HG03558 (cell line): ENCODE results near the gene ANKRD29.

Experiments
- ATAC-seq: cut with Tn5 transposase; IDR thresholded peaks from one replicate; pipeline ENCODE4 v1.9.1; 2021; ENCODE audit warnings: moderate number of reproducible peaks; ENCODE audit not compliant: unreplicated experiment; ENCODE audit errors: extremely low read depth

ANKRD29 gene

DNA sequence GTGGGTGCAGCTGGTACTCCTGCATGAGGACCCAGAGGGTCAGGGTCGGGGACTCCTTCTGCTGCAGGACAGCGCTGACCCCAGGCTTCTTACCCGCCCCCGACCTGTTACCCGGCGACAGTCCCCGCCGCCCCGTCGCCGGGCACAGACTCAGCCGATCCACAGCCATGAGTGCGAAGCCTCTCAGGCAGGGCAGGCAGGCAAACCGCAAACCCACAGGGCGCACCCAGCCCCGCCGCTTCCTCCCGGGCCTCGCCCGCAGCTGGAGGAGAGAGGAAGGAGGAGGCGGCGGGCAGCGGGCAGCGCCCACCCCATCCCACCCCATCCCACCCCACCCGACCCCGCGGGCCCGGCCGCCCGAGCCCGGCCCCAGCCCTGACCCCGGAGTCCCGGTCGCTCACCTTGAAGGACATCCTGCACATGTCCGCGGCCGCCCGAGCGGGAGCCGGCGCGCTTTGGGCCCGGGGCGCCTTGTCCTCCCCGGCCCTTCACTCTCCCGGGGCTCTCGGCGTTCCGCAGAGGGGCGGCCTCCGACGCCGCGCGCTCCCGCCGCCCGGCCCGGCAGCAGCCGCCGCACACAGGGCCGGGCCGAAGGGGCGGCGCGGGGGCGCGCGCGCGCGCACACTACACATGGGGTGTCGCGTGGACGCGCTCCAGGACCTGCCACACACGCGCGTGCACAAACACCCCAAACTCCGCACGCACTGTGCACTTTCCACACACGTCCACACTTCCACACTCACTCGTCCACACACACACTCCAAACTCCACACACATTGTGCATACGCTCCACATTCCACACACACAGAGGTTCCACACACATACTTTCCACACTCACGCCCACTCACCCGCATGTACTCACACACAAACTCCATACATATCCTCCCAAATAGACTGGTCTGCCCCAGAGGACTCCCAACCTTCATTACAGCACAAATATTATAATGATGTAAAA is at the start of gene ANKRD29:
TSS of gene ANKRD29 (minus strand) at position 603 of the 955 bp plus-strand sequence. CDS start at position 422, 181 bp downstream.
- ATAC-seq = no peak

DNA sequence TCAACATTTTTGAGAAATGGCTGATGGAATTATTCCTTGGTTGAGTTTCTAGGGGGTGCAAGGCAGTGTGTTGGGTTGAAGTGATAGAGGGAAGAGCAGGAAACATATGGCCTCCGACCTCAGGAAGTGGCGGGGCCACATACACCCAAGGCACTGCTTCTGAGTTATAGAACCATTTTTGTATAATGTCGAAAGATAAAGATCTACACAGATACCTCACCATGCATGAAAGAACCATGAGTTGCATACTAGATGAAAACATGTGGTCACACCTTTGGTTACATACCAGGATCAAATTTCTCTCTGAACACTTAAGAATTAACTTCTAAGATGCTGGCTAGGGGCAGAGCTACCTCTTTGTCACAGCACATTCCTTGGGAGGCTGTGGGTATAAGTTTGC is 49.7 kb upstream of the ANKRD29 start:
- no peak for ATAC-seq

DNA sequence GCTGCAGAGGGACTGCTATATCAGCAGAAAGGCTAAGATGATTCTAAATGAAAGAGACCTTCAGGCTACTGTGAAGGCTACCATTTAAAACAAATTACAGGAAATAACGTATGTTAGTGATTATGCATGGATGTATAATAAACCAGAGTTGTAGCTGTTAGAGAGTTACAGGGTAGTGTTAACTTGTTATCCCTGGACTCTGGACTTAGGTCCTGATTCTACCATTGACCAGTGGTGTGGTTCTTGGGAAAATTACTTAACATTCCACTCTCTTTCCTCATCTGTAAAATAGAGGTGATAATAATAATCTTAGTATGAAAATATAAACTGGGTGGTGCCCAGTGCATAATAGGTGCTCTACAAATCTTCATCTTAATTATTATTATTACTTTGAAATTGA is 48.7 kb upstream of the ANKRD29 start:
- ATAC-seq = no peak

GRCh38 chr18:23710946-23711345 is 48.2 kb upstream of the ANKRD29 start:
- no peak for ATAC-seq

DNA sequence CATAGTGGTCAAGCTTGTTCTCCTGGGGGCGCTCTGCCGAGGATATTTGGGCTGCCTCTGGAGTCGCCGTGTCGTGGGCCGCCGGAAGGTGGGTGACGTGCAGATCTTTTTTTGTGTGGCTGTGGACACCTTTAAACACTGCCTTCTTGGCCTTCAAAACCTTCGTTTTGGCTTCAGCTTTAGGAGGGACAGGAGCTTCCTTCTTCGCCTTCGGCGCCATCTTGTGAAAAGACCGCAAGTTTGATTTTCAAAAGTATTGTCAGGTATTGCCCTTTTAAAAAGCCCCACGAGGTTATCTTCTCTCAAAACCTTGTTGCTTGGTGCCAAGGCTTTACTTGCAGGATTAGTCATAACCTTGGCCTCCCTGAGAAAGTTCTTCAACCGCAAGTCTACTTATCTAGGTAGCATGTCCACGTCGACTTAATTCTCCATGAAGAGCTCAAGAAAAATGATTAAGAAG is 47.4 kb upstream of the ANKRD29 start:
- no peak for ATAC-seq

- ATAC-seq = no peak
Measured at GRCh38 chr18:23706971-23707640, 44.4 kb upstream of the ANKRD29 start.

DNA sequence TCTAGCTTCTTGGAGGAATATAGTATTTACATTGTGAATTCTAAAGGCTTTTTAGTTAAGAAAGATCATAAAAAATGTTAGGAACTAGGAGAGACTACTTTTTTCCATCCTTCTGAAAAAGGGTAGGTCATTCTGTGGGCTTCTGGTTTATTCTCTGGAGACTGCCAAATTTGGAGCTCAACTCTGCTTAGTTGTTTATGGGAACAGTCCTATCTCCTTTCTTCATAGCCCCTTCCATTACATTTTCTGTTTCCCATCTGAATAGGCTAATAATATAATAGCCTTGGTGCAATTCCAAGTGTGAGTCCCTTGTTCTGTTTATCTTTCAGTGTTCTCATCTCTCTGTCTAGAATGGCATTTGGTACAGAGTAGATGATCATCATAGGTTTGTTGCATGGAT is 42.1 kb upstream of the ANKRD29 start:
- no peak for ATAC-seq

GRCh38 chr18:23703987-23704384 is 41.3 kb upstream of the ANKRD29 start:
- no peak for ATAC-seq

GRCh38 chr18:23703057-23703986 is 40.6 kb upstream of the ANKRD29 start:
- ATAC-seq = no peak

- ATAC-seq = no peak
Measured at GRCh38 chr18:23702606-23703005, 39.9 kb upstream of the ANKRD29 start.

- no peak for ATAC-seq
Measured at GRCh38 chr18:23701544-23702064, 38.9 kb upstream of the ANKRD29 start.

- ATAC-seq = no peak
Measured at GRCh38 chr18:23701017-23701416, 38.3 kb upstream of the ANKRD29 start.

GRCh38 chr18:23694637-23695430 is 32.1 kb upstream of the ANKRD29 start:
- no peak for ATAC-seq

GRCh38 chr18:23693846-23694245 is 31.1 kb upstream of the ANKRD29 start:
- no peak for ATAC-seq

- no peak for ATAC-seq
Measured at GRCh38 chr18:23690505-23691068, 27.9 kb upstream of the ANKRD29 start.

GRCh38 chr18:23689616-23690504 is 27.1 kb upstream of the ANKRD29 start:
- ATAC-seq = no peak

DNA sequence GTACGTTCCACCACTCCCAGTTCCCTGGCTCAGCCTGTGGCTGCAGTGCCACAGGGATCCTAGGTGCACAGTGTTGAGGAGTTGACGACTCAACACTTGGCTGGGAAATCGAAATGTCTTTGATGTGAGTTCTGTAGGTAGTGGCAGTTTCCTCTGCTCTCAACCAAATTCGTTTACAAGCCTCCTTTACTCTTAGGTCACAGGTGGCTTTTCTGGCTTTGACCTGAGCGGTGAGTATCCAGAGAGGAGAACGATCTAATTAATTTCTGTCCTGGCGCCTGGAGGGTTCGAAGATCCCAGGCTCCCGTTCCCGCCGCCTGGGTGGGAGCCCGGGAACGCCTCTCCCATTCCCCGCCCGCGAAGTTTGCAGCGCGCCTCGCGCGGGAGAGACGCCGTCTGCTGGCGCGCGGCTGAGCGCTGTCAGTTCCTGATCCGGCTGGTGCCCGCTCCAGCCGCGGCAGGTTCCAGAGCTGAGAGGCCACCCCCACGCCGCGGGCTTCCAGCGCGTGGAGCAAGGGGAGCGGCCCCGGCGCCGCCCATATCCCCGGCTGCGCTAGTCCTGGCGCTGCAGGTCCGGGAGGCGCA is 26.4 kb upstream of the ANKRD29 start, which contains the start of gene LAMA3:
TSS of gene LAMA3 (plus strand) at position 423 of the 585 bp plus-strand sequence. CDS start 231 bp downstream, outside the sequence.
- ATAC-seq = no peak
